Type B pancreatic cell (in vitro differentiated cells): ENCODE measurements around the gene MPP3. TPM values are rescaled to one million over a fixed set of nuclear protein-coding genes. Genes with fewer than 3 reads are reported as not detected.

Source experiments
- DNase-seq: peaks from one replicate; pipeline ENCODE4 v3.0.0; 2021; ENCODE audit warnings: mixed read lengths; ENCODE audit not compliant: unreplicated experiment; ENCODE audit errors: extremely low spot score
- H3K27ac Mint-ChIP-seq: 2 replicates; pipeline ENCODE4 v1.8.0; 2021; ENCODE audit warnings: mild to moderate bottlenecking, mixed read lengths
- H3K27me3 Mint-ChIP-seq: 2 replicates; pipeline ENCODE4 v1.8.0; 2021; ENCODE audit warnings: mixed read lengths
- H3K36me3 Mint-ChIP-seq: 2 replicates; pipeline ENCODE4 v1.8.0; 2021; ENCODE audit warnings: mixed read lengths
- H3K4me1 Mint-ChIP-seq: one replicate; pipeline ENCODE4 v1.8.0; 2021; ENCODE audit warnings: mixed read lengths; ENCODE audit not compliant: unreplicated experiment
- H3K4me3 Mint-ChIP-seq: 2 replicates; pipeline ENCODE4 v1.8.0; 2021; ENCODE audit warnings: mild to moderate bottlenecking, mixed read lengths
- H3K9me3 Mint-ChIP-seq: 2 replicates; pipeline ENCODE4 v1.8.0; 2021; ENCODE audit warnings: mixed read lengths
- total RNA-seq: library from RNA; stranded (reverse); gene quantifications from 2 replicates; pipeline ENCODE4 v1.2.1, GENCODE V29; 2021; ENCODE audit warnings: low replicate concordance
- TF ChIP-seq, protein P1 (sequence below): fragments of 200-600 bp; sonication (generic); conservative IDR thresholded peaks from 2 replicates; pipeline ENCODE4 v1.5.0; 2021; ENCODE audit warnings: antibody characterized with exemption, mild to moderate bottlenecking

The MPP3 gene
- total RNA-seq, 1 donor from 2014 or later: 7.8 TPM

DNA sequence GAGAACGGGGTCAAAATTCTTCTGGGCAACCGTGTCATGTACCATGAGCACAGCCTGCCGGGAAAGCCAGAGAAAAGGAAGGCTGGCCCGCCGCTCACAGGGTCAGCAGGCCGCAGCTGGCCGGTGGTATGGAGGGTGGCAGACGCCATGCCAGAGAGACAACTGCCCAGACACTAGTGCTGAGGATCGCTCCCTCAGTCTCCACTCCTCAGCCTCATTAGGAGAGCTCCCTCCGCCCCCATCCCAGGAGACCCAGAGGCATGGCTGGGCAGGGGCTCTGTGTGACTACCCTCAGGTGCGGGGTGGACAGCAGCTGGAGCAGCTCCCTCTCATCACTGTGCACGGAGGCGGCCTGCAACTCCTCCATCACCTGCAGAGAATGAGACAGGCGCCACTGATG, 3.2 kb downstream of the MPP3 start:
- peaks cover 7% of the 10 kb centered on the region for H3K4me1 Mint-ChIP-seq
- H3K27me3 Mint-ChIP-seq: peaks cover 20% of the 10 kb centered on the region
- no peak overlapping the region for H3K4me3 Mint-ChIP-seq
- no peak overlapping the region for H3K27ac Mint-ChIP-seq
- H3K36me3 Mint-ChIP-seq: no peaks in the 10 kb centered on the region
- peaks cover 5% of the 10 kb centered on the region for H3K9me3 Mint-ChIP-seq
- TF ChIP-seq, protein P1, sequence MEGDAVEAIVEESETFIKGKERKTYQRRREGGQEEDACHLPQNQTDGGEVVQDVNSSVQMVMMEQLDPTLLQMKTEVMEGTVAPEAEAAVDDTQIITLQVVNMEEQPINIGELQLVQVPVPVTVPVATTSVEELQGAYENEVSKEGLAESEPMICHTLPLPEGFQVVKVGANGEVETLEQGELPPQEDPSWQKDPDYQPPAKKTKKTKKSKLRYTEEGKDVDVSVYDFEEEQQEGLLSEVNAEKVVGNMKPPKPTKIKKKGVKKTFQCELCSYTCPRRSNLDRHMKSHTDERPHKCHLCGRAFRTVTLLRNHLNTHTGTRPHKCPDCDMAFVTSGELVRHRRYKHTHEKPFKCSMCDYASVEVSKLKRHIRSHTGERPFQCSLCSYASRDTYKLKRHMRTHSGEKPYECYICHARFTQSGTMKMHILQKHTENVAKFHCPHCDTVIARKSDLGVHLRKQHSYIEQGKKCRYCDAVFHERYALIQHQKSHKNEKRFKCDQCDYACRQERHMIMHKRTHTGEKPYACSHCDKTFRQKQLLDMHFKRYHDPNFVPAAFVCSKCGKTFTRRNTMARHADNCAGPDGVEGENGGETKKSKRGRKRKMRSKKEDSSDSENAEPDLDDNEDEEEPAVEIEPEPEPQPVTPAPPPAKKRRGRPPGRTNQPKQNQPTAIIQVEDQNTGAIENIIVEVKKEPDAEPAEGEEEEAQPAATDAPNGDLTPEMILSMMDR: no peak
- no peak for DNase-seq

DNA sequence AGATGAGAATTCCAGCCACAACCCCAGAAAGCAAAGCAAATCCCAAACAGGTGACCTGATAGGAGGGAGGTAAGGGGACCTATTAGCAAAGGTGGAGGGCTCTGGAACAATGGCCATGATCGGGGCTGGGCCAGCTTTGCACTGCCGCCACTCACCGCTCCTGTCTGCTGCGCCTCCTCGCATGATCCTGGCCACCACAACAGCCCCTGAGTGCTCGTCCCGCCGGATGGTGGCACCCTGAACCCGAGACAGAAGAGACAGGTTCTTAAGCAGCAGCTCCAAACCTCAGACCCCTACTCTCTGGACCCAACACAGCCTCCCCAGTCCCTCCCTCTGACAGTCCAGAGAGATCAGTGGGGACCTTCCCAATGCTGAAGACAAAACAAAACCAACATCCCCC, 5.3 kb downstream of the MPP3 start:
- H3K27me3 Mint-ChIP-seq: peaks cover 8% of the 10 kb centered on the region
- no peak overlapping the region for H3K4me3 Mint-ChIP-seq
- no peak overlapping the region for H3K27ac Mint-ChIP-seq
- H3K9me3 Mint-ChIP-seq: no peaks in the 10 kb centered on the region
- DNase-seq: no peak
- H3K36me3 Mint-ChIP-seq: peaks cover 5% of the 10 kb centered on the region
- TF ChIP-seq, protein P1: no peak
- H3K4me1 Mint-ChIP-seq: no peaks in the 10 kb centered on the region

DNA sequence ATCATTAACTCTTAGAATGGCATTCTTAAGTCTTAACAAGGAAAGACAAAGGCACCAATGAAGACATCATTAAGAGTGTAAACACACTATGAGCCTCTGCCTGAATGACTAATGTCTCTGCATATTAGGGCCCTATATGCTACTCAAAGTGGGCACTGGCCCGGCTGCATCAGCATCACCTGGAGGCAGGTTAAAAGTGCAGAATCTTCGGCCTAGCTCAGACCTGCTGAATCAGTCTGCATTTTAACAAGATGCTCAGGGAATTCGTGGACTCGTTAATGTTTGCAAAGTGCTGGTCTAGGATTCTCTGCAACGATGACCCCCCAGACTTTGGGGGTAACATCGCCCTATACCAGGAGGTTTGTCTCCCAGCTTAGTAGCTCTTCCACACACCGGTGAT, 6.7 kb downstream of the MPP3 start:
- Mint-ChIP-seq H3K4me1 (no peaks in the 10 kb centered on the region), H3K27ac (no peak overlapping the region), H3K9me3 (no peaks in the 10 kb centered on the region), H3K27me3 (peaks cover 5% of the 10 kb centered on the region), H3K4me3 (no peak overlapping the region), H3K36me3 (peaks cover 5% of the 10 kb centered on the region)
- no peak for DNase-seq
- TF ChIP-seq, protein P1: no peak

DNA sequence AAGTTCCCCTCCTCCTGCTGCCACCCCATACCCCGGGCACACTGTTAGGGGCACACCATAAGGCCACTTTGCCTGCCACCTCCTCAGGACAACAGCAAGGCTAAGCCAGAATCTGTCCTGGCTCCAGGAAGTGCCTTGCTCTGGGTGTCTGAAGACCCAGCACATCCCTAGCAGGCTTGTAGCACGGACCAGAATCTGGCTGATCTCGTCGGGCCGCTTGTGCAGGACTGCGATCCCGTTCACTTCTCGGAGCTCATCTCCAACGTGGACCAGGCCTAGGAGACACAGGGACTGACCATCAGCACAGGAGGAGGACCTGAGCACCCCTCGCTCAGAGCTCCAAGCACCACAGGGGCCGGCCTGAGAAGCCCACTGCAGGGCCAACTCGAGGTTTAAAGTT, 7.4 kb downstream of the MPP3 start:
- H3K27ac Mint-ChIP-seq: no peak overlapping the region
- H3K36me3 Mint-ChIP-seq: peaks cover 5% of the 10 kb centered on the region
- H3K27me3 Mint-ChIP-seq: no peaks in the 10 kb centered on the region
- H3K9me3 Mint-ChIP-seq: no peaks in the 10 kb centered on the region
- TF ChIP-seq, protein P1: no peak
- H3K4me1 Mint-ChIP-seq: no peaks in the 10 kb centered on the region
- no peak overlapping the region for H3K4me3 Mint-ChIP-seq
- DNase-seq: no peak

DNA sequence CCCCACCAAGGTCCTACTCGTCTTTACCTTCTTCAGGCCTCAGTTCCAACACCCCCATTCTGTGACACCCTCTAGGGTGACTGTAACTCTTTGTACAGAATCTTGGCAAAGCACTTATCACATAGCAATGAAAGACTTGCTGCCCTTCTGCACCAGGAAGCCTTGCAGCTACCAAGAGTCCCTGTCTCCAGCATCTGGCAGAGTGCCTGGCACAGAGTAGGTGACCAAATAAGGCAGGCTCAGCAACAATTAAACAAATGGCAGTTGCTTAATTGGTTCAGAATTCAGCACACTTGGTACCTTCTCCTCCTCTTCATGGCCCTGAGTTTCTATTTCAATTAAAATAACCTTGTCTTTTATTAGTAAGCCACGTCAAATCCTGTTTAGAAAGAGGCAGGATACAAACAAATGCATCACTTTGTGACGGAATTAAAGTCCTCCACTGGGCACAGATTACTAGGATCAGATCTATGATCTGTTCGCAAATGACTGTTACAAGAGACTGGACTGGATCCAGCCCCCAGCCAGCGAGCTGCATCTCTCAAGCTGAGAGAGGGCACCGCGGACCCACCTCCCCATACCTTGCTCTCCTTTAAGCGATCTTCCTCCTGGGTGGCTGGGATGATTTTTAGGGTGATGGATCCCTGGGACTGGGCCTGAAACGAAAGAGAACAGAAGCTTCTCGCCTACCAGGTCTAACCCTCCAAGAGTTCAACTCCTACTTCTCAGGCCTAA, 9.4 kb downstream of the MPP3 start:
- Mint-ChIP-seq H3K4me1 (no peaks in the 10 kb centered on the region), H3K27me3 (no peaks in the 10 kb centered on the region), H3K9me3 (no peaks in the 10 kb centered on the region), H3K36me3 (peaks cover 8% of the 10 kb centered on the region), H3K27ac (no peak overlapping the region), H3K4me3 (no peak overlapping the region)
- DNase-seq: no peak
- TF ChIP-seq, protein P1: no peak
